22Rv1 (cell line): Measurements from ENCODE around the gene IQSEC1.

ENCODE experiments used
- CTCF ChIP-seq: fragments of 450-650 bp; IDR thresholded peaks from 2 replicates; pipeline ENCODE4 v1.5.1; 2017; ENCODE audit warnings: mild to moderate bottlenecking
- ZFX ChIP-seq: fragments of 450-650 bp; IDR thresholded peaks from 2 replicates; pipeline ENCODE4 v1.6.1; 2017; ENCODE audit warnings: antibody characterized with exemption, borderline replicate concordance

DNA sequence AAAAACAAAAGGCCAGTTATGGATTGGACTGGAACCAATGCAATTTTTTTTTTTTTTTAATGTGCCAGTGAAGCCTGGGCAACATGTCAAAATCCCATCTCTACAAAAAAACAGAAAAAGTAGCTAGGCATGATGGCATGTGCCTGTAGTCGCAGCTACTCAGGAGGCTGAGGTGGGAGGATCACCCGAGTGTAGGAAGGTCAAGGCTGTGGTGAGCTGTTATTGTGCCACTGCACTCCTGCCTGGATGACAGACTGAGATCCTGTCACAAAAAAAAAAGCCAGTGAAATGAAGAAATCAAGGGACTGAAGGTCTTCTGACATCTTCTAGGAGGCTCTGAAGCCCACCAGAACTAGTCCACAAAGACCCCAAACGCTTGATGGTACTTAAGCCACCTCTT is 101.2 kb downstream of the IQSEC1 start:
- no peak for TF ChIP-seq CTCF
- TF ChIP-seq ZFX: no peak
